ENCODE results near the gene ATP8B2.

- TF ChIP-seq EZH2phosphoT487 (IDR thresholded peaks at IDR 0.05; ENCODE audit: low read depth) = no peak
- TF ChIP-seq, protein P1, sequence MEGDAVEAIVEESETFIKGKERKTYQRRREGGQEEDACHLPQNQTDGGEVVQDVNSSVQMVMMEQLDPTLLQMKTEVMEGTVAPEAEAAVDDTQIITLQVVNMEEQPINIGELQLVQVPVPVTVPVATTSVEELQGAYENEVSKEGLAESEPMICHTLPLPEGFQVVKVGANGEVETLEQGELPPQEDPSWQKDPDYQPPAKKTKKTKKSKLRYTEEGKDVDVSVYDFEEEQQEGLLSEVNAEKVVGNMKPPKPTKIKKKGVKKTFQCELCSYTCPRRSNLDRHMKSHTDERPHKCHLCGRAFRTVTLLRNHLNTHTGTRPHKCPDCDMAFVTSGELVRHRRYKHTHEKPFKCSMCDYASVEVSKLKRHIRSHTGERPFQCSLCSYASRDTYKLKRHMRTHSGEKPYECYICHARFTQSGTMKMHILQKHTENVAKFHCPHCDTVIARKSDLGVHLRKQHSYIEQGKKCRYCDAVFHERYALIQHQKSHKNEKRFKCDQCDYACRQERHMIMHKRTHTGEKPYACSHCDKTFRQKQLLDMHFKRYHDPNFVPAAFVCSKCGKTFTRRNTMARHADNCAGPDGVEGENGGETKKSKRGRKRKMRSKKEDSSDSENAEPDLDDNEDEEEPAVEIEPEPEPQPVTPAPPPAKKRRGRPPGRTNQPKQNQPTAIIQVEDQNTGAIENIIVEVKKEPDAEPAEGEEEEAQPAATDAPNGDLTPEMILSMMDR (IDR thresholded peaks at IDR 0.05; ENCODE audit: low read depth, low read length) = no peak
Observed at GRCh38 chr1:154352245-154352580, 26.9 kb downstream of the ATP8B2 start.

All from OCI-LY3 (cell line).